IMR-90 (cell line): ENCODE data around the gene CNOT9. TPM values are rescaled to one million over a fixed set of nuclear protein-coding genes. Genes with fewer than 3 reads are reported as not detected.

Experiments
- ATAC-seq: fragments of 200-7000 bp; cut with Tn5 transposase; 2 replicates; pipeline ENCODE4 v1.9.1; 2020; ENCODE audit warnings: low read depth, mild to moderate bottlenecking, moderate library complexity
- BruUV-seq: library from RNA; stranded (reverse); fragments of 400-500 nt; replicated peaks from 2 replicates; lab custom pipeline; 2021; lab: Mats Ljungman, UMichigan
- CTCF ChIA-PET: fragments of 300-600 bp; formaldehyde crosslinking; extraction: SDS; loops from one replicate; lab custom pipeline; 2021; ENCODE audit warnings: antibody characterized with exemption; lab: Yijun Ruan, JAX
- POLR2A ChIA-PET: fragments of 300-600 bp; sonication (Branson Sonifier 250); formaldehyde crosslinking; loops from one replicate; lab custom pipeline; 2022; ENCODE audit warnings: antibody characterized with exemption; ENCODE audit not compliant: unreplicated experiment; lab: Charles Lee
- DNase-seq: peaks from one replicate; pipeline ENCODE4 v3.0.0; 2013
- H2AFZ ChIP-seq: replicated peaks from 2 replicates; pipeline ENCODE3; 2013; ENCODE audit warnings: low read length, mild to moderate bottlenecking; ENCODE audit not compliant: poor library complexity
- H2AK5ac ChIP-seq: 2 replicates; pipeline ENCODE4 v1.6.1; 2013; ENCODE audit warnings: low read depth, low read length, inconsistent platforms
- H2AK9ac ChIP-seq: replicated peaks from 2 replicates; pipeline ENCODE3; 2013; ENCODE audit warnings: mild to moderate bottlenecking, low read depth, low read length, moderate library complexity; ENCODE audit not compliant: poor library complexity
- H2BK120ac ChIP-seq: 2 replicates; pipeline ENCODE4 v1.6.1; 2013; ENCODE audit warnings: low read depth, low read length, inconsistent platforms
- H2BK15ac ChIP-seq: 3 replicates; pipeline ENCODE4 v1.6.1; 2013; ENCODE audit warnings: low read depth, low read length, inconsistent platforms
- H2BK20ac ChIP-seq: 2 replicates; pipeline ENCODE4 v1.6.1; 2013; ENCODE audit warnings: low read depth, mild to moderate bottlenecking, inconsistent platforms, low read length, moderate library complexity
- H2BK5ac ChIP-seq: 2 replicates; pipeline ENCODE4 v1.6.1; 2013; ENCODE audit warnings: mild to moderate bottlenecking, low read depth, low read length, inconsistent platforms; ENCODE audit not compliant: poor library complexity, severe bottlenecking
- H3K14ac ChIP-seq: replicated peaks from 2 replicates; pipeline ENCODE4 v1.6.1; 2013; ENCODE audit warnings: low read depth, low read length, inconsistent platforms
- H3K18ac ChIP-seq: 2 replicates; pipeline ENCODE4 v1.6.1; 2013; ENCODE audit warnings: low read depth, low read length, control low read depth
- H3K23ac ChIP-seq: 2 replicates; pipeline ENCODE4 v1.6.1; 2013; ENCODE audit warnings: low read depth, low read length, inconsistent platforms
- H3K27ac ChIP-seq: 2 replicates; pipeline ENCODE4 v1.5.1; 2013; ENCODE audit warnings: mild to moderate bottlenecking, control low read depth, low read length; ENCODE audit not compliant: insufficient read depth
- H3K27me3 ChIP-seq: 2 replicates; pipeline ENCODE4 v1.6.1; 2013; ENCODE audit warnings: low read length; ENCODE audit not compliant: control insufficient read depth, insufficient read depth
- H3K36me3 ChIP-seq: 2 replicates; pipeline ENCODE4 v1.6.1; 2013; ENCODE audit warnings: low read length, mixed read lengths; ENCODE audit not compliant: control insufficient read depth, insufficient read depth
- H3K4ac ChIP-seq: 2 replicates; pipeline ENCODE4 v1.6.1; 2013; ENCODE audit warnings: low read depth, low read length, inconsistent platforms
- H3K4me1 ChIP-seq: 2 replicates; pipeline ENCODE4 v1.6.1; 2013; ENCODE audit warnings: low read length, mixed read lengths; ENCODE audit not compliant: control insufficient read depth, insufficient read depth
- H3K4me2 ChIP-seq: 2 replicates; pipeline ENCODE4 v1.6.1; 2013; ENCODE audit warnings: low read depth, mild to moderate bottlenecking, control low read depth, low read length, moderate library complexity
- H3K4me3 ChIP-seq: 2 replicates; pipeline ENCODE4 v1.5.1; 2013; ENCODE audit warnings: low read depth, mild to moderate bottlenecking, control low read depth, low read length, moderate library complexity; ENCODE audit not compliant: insufficient read depth
- H3K56ac ChIP-seq: 2 replicates; pipeline ENCODE4 v1.6.1; 2013; ENCODE audit warnings: low read length, inconsistent platforms; ENCODE audit not compliant: insufficient read depth; ENCODE audit errors: extremely low read depth
- H3K79me1 ChIP-seq, 2 experiments: 2 replicates each; pipeline ENCODE4 v1.6.1; 2013; ENCODE audit warnings: low read length in 2 of 2, inconsistent platforms in 1 of 2, low read depth in 1 of 2
- H3K9ac ChIP-seq: 2 replicates; pipeline ENCODE4 v1.6.1; 2013; ENCODE audit warnings: low read depth, low read length, control low read depth
- H3K9me1 ChIP-seq: 2 replicates; pipeline ENCODE4 v1.6.1; 2013; ENCODE audit warnings: low read length, inconsistent platforms; ENCODE audit not compliant: insufficient read depth
- H3K9me3 ChIP-seq: 2 replicates; pipeline ENCODE4 v1.6.1; 2013; ENCODE audit warnings: low read length; ENCODE audit not compliant: control insufficient read depth, insufficient read depth
- H4K20me1 ChIP-seq: 2 replicates; pipeline ENCODE4 v1.6.1; 2013; ENCODE audit warnings: low read length, inconsistent platforms; ENCODE audit not compliant: insufficient read depth
- H4K5ac ChIP-seq: 2 replicates; pipeline ENCODE4 v1.6.1; 2013; ENCODE audit warnings: mild to moderate bottlenecking, low read depth, low read length, control low read depth
- H4K8ac ChIP-seq, 2 experiments: 2 replicates each; pipeline ENCODE4 v1.6.1; 2013; ENCODE audit warnings: low read depth in 2 of 2, low read length in 2 of 2, control low read depth in 1 of 2, inconsistent platforms in 1 of 2
- H4K91ac ChIP-seq: 2 replicates; pipeline ENCODE4 v1.6.1; 2013; ENCODE audit warnings: low read depth, low read length, inconsistent platforms; ENCODE audit not compliant: insufficient read depth
- ELK1 ChIP-seq: fragments of 150-350 bp; IDR thresholded peaks from 2 replicates; pipeline ENCODE4 v1.6.1; 2016; ENCODE audit warnings: low read depth, mild to moderate bottlenecking, low read length, moderate library complexity, borderline replicate concordance
- FOS ChIP-seq: fragments of 150-350 bp; IDR thresholded peaks from 2 replicates; pipeline ENCODE4 v1.6.1; 2016; ENCODE audit warnings: low read depth, low read length
- MAFK ChIP-seq: IDR thresholded peaks from 2 replicates; pipeline ENCODE4 v1.6.1; 2012; ENCODE audit warnings: low read depth, low read length, improper control_type of control experiment
- MXI1 ChIP-seq: IDR thresholded peaks from 2 replicates; pipeline ENCODE4 v1.6.1; 2012; ENCODE audit warnings: low read depth, mild to moderate bottlenecking, low read length, moderate library complexity, borderline replicate concordance
- NFE2L2 ChIP-seq: fragments of 150-350 bp; IDR thresholded peaks from 2 replicates; pipeline ENCODE4 v1.6.1; 2016; ENCODE audit warnings: low read depth, mild to moderate bottlenecking, low read length
- RFX5 ChIP-seq: IDR thresholded peaks from 2 replicates; pipeline ENCODE4 v1.8.0; 2012; ENCODE audit warnings: low read depth, mild to moderate bottlenecking, low read length, moderate library complexity
- SMC3 ChIP-seq: fragments of 150-350 bp; IDR thresholded peaks from 2 replicates; pipeline ENCODE4 v1.6.1; 2016; ENCODE audit warnings: low read depth, mild to moderate bottlenecking, antibody characterized with exemption, low read length, moderate library complexity
- USF2 ChIP-seq: fragments of 150-350 bp; IDR thresholded peaks from 2 replicates; pipeline ENCODE4 v1.6.1; 2017; ENCODE audit warnings: mild to moderate bottlenecking, antibody characterized with exemption, low read length, low read depth
- WGBS, 2 experiments: methylation state at CpG; one replicate each; pipeline versions ENCODE4 v1.1.5 to v1.1.7; 2013; ENCODE audit warnings: missing lambda C conversion rate in 2 of 2; ENCODE audit not compliant: insufficient read length in 1 of 2; ENCODE audit errors: extremely low coverage in 2 of 2; 5-methylcytosine and 5-hydroxymethylcytosine counted together
- dilution Hi-C: fragments of 300-500 bp; cut with HindIII; formaldehyde crosslinking; loops from one replicate; pipeline ENCODE4 v1.14.3; 2018; ENCODE audit warnings: low sequenced_read_pairs; ENCODE audit not compliant: unreplicated experiment
- in situ Hi-C: fragments of 300-500 bp; cut with MboI; formaldehyde crosslinking; loops from 3 replicates; pipeline ENCODE4 v1.14.3; 2019; ENCODE audit warnings: low sequenced_read_pairs, inconsistent platforms, mixed read lengths
- intact Hi-C: fragments of 100-400 bp; cut with micrococcal nuclease; formaldehyde crosslinking; loops from 2 replicates; pipeline ENCODE4 v1.10.0; 2022
- polyA plus RNA-seq, 3 experiments: library from polyadenylated mRNA; depleted of rRNA; stranded (reverse); fragments of >200 nt; gene quantifications; 2 replicates each; pipeline ENCODE4 v1.2.3, GENCODE V29; 2012; ENCODE audit warnings: low replicate concordance in 1 of 3
- total RNA-seq: library from RNA; depleted of rRNA; stranded (reverse); fragments of >200 nt; gene quantifications from 2 replicates; pipeline ENCODE4 v1.2.3, GENCODE V29; 2012

CNOT9 gene
- total and polyA plus RNA-seq, 2 of the 4 experiments (the other 2 are of a cell fraction): 33.1 to 71.0 TPM

GRCh38 chr2:218623366-218623705, 54.7 kb downstream of the CNOT9 start:
- Histone ChIP-seq H3K27ac (no peak overlapping the region), H3K23ac (no peak overlapping the region), H3K36me3 (no peaks in the 10 kb centered on the region), H2BK5ac (no peak overlapping the region), H3K9ac (no peak overlapping the region), H2AK5ac (no peak overlapping the region), H2BK120ac (no peak overlapping the region), H2AK9ac (no peak overlapping the region), H4K91ac (no peak overlapping the region), H3K79me1 (no peaks in the 10 kb centered on the region), H4K8ac (no peak overlapping the region), H2BK15ac (no peak overlapping the region), H2AFZ (no peak overlapping the region), H3K4me3 (no peak overlapping the region), H3K18ac (no peak overlapping the region), H3K9me1 (0 out of 2 replicates have a peak, but pooled peaks cover 3% of the 10 kb centered on the region), H3K56ac (no peak overlapping the region), H3K4ac (no peak overlapping the region), H4K5ac (no peak overlapping the region), H3K4me1 (no peaks in the 10 kb centered on the region; the same call in 1 of the 2 replicates), H3K27me3 (no peaks in the 10 kb centered on the region), H2BK20ac (no peak overlapping the region), H3K9me3 (no peaks in the 10 kb centered on the region), H4K20me1 (no peaks in the 10 kb centered on the region), H3K4me2 (no peak overlapping the region), H3K14ac (no peak overlapping the region)
- dilution Hi-C loops: no loop called here
- no peak for ATAC-seq
- WGBS, 2 experiments: no CpG with 5 or more reads among the region's 3 CpGs
- no peak for DNase-seq
- CTCF ChIA-PET: no interaction called here
- POLR2A ChIA-PET: no interaction called here
- no peak for TF ChIP-seq FOS
- no peak for TF ChIP-seq ELK1
- no peak for TF ChIP-seq USF2
- TF ChIP-seq MAFK: no peak
- TF ChIP-seq MXI1: no peak
- no peak for TF ChIP-seq NFE2L2
- no peak for TF ChIP-seq SMC3
- TF ChIP-seq RFX5: no peak
- intact Hi-C loops: no loop called here
- in situ Hi-C loops: no loop called here
- BruUV-seq: no TSS peak
